ENCODE results near the gene DBF4B. TPM values are rescaled to one million over a fixed set of nuclear protein-coding genes. Genes with fewer than 3 reads are reported as not detected.
"Not testable (repeated sequence)": the region's sequence is repeated elsewhere in the genome, so short reads cannot be mapped to it uniquely, and the experiment has no call there.

The DBF4B gene
- polyA plus RNA-seq, 1 experiment = 3.0 TPM

- ChIA-PET POLR2A (no interaction called here), CTCF (no interaction called here)
- TF ChIP-seq, protein P1, sequence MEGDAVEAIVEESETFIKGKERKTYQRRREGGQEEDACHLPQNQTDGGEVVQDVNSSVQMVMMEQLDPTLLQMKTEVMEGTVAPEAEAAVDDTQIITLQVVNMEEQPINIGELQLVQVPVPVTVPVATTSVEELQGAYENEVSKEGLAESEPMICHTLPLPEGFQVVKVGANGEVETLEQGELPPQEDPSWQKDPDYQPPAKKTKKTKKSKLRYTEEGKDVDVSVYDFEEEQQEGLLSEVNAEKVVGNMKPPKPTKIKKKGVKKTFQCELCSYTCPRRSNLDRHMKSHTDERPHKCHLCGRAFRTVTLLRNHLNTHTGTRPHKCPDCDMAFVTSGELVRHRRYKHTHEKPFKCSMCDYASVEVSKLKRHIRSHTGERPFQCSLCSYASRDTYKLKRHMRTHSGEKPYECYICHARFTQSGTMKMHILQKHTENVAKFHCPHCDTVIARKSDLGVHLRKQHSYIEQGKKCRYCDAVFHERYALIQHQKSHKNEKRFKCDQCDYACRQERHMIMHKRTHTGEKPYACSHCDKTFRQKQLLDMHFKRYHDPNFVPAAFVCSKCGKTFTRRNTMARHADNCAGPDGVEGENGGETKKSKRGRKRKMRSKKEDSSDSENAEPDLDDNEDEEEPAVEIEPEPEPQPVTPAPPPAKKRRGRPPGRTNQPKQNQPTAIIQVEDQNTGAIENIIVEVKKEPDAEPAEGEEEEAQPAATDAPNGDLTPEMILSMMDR (IDR thresholded peaks at IDR 0.05; ENCODE audit: low read depth, low read length) = no peak
- DNase-seq (ENCODE audit: low read depth, low spot score) = no peak
- Histone ChIP-seq H3K27me3 (ENCODE audit: control insufficient read depth, insufficient read depth, low read length) (no peaks in the 10 kb centered on the region), H3K4me3 (ENCODE audit: low read depth, low read length) (no peak overlapping the region), H3K27ac (ENCODE audit: low read depth, low read length) (no peak overlapping the region), H3K9me3 (ENCODE audit: control insufficient read depth, insufficient read depth, low read length) (no peaks in the 10 kb centered on the region)
Observed at GRCh38 chr17:44738214-44738906, 29.9 kb downstream of the DBF4B start.

DNA sequence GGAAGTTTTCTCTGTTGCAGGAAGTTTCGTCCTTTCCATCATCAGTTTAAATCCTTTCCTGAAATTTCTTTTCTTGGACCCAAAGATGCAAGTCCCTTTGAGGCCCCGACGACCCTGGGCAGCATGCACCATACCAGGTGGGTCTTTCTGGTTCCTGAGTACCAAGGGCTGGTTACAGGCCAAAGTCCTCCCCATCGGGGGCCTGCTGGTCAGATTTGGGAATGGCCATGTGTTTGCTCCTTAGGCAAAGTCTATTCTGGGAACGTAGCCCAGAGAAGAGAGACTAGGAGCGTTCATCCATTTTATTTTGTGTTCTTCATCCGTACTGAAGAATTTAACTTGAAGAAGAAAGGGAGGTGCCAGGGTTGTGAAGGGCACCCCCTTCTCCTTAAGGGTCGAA is 32.9 kb downstream of the DBF4B start:
- Histone ChIP-seq H3K4me3 (ENCODE audit: low read depth, low read length) (no peak overlapping the region), H3K27me3 (ENCODE audit: control insufficient read depth, insufficient read depth, low read length) (no peaks in the 10 kb centered on the region), H3K27ac (ENCODE audit: low read depth, low read length) (no peak overlapping the region), H3K9me3 (ENCODE audit: control insufficient read depth, insufficient read depth, low read length) (no peaks in the 10 kb centered on the region)
- POLR2A ChIA-PET = no interaction called here
- CTCF ChIA-PET = no interaction called here
- no peak for DNase-seq (ENCODE audit: low read depth, low spot score)
- TF ChIP-seq, protein P1 (IDR thresholded peaks at IDR 0.05; ENCODE audit: low read depth, low read length) = no peak

- ChIA-PET CTCF (interaction anchor here (0.9 kb wide), 1 partner anchor 20 kb away, joined by 4 read pairs; no protein-coding TSS in a partner anchor), POLR2A (no interaction called here)
- no peak for DNase-seq (ENCODE audit: low read depth, low spot score)
- Histone ChIP-seq H3K27me3 (ENCODE audit: control insufficient read depth, insufficient read depth, low read length) (no peaks in the 10 kb centered on the region), H3K4me3 (ENCODE audit: low read depth, low read length) (no peak overlapping the region), H3K9me3 (ENCODE audit: control insufficient read depth, insufficient read depth, low read length) (no peaks in the 10 kb centered on the region; the same call in 1 of the 2 replicates), H3K27ac (ENCODE audit: low read depth, low read length) (no peak overlapping the region)
- TF ChIP-seq, protein P1 (IDR thresholded peaks at IDR 0.05; ENCODE audit: low read depth, low read length) = no peak
Observed at GRCh38 chr17:44745301-44745700, 36.8 kb downstream of the DBF4B start.

GRCh38 chr17:44745738-44746137 is 37.3 kb downstream of the DBF4B start:
- DNase-seq (ENCODE audit: low read depth, low spot score); H3K4me3 ChIP-seq (ENCODE audit: low read depth, low read length); H3K27me3 ChIP-seq (ENCODE audit: control insufficient read depth, insufficient read depth, low read length); H3K27ac ChIP-seq (ENCODE audit: low read depth, low read length); H3K9me3 ChIP-seq (ENCODE audit: control insufficient read depth, insufficient read depth, low read length); CTCF ChIA-PET: not testable (repeated sequence)
- POLR2A ChIA-PET = interaction anchor here (0.7 kb wide), 1 partner anchor 75 kb away, joined by 4 read pairs; no protein-coding TSS in a partner anchor

GRCh38 chr17:44747566-44747965 is 39.1 kb downstream of the DBF4B start:
- TF ChIP-seq, protein P1 (IDR thresholded peaks at IDR 0.05; ENCODE audit: low read depth, low read length) = no peak
- CTCF ChIA-PET = no interaction called here

More at GRCh38 chr17:44747566-44747965, 39.1 kb downstream of the DBF4B start:
- no peak for DNase-seq (ENCODE audit: low read depth, low spot score)
- Histone ChIP-seq H3K9me3 (ENCODE audit: control insufficient read depth, insufficient read depth, low read length) (no peaks in the 10 kb centered on the region; the same call in 1 of the 2 replicates), H3K27ac (ENCODE audit: low read depth, low read length) (no peak overlapping the region), H3K27me3 (ENCODE audit: control insufficient read depth, insufficient read depth, low read length) (no peaks in the 10 kb centered on the region), H3K4me3 (ENCODE audit: low read depth, low read length) (no peak overlapping the region)
- POLR2A ChIA-PET = interaction anchor here (0.6 kb wide), 1 partner anchor 324 kb away, joined by 3 read pairs; no protein-coding TSS in a partner anchor

Data from AG04450 (cell line).